GM18519 (cell line): ENCODE results near the gene NPRL2.

Experiments used
- ATAC-seq: cut with Tn5 transposase; IDR thresholded peaks from one replicate; pipeline ENCODE4 v1.9.1; 2021; ENCODE audit warnings: mild to moderate bottlenecking, moderate library complexity; ENCODE audit not compliant: unreplicated experiment, low FRiP score

Gene NPRL2

DNA sequence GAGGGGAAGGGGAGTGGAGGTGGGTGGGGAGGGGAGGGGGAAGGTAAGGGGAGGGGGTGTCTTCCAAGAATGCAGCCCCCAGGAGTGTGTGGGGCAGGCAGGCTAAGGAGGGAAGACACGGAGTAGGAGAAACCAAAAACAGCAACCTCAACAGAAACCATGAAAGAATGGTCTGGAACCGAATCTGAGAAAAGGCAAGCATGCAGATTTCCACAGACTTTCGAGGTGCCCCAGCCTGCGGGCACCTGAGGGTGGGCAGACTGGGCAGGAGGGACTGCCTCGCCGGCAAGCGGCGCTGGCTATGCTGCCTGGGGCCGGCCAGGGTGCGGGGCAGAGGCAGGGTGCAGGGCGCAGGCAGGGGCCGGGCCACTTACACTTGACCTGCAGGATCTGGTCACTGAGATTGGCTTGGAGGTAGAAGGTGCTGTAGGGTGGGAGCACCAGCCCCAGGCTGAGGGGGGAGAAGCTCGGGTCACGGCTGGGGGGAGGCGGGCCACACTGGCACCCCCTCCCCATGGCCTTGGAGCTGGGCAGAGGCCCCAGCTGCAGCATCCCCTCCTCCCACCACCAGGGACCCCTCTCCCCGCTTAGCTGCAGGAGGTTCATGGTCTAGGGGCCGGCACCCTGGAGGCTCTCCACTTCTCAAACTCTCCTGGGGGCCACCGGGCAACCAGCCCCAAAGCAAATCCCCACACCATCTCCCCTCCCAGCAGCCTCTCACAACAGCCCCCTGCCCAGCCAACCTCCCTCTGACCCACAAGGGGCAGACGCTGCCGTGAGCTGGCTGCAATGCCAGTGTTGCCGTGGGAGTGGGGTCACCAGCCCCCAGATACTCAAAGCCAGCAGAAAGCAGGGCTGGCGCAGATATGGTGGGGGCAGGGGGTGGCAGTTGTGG, 24.0 kb upstream of the NPRL2 start:
- ATAC-seq, result no peak

DNA sequence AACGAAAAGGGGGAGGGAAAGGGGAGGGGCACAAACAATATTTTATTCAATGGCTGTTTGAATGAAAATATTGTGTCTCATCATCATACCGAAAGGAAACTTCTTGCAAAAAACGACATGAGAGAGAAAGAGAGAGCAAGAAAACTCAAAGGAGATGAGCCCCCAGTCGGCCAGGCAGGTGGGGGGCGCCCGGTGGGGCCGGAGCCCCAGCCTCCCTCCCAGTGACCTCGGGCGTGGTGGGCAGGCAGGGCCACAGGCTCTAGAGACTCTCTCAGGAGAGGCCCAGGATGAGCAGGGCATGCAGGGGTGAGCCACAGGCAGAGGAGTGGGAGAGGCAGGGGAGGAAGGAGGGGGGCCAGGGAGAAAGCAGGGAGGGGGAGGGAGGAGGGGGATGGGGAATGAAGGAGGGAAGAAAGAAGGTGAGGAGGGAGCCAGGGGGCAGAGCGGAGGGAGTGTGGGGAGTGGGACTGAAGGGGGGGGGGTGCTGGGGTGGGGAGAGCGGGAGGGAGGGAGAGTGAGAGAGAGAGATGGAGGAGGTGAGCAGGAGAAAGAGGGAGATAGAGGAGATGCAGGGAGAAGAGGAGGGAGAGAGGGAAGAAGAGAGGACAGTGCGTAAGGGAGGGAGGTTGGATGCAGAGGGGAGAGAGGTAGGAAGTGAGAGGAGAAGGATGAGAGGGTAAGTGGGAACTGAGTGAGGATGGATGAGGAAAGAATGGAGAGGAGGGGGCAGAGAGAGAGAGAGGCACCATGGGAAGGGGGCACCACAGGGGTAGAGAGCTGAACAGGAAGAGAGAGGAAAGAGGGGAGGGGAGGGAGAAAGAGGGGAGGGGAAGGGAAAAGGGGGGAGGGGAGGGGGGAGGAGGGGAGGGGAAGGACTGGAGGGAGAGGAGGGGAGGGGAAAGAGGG, 22.8 kb upstream of the NPRL2 start:
- ATAC-seq, result no peak

DNA sequence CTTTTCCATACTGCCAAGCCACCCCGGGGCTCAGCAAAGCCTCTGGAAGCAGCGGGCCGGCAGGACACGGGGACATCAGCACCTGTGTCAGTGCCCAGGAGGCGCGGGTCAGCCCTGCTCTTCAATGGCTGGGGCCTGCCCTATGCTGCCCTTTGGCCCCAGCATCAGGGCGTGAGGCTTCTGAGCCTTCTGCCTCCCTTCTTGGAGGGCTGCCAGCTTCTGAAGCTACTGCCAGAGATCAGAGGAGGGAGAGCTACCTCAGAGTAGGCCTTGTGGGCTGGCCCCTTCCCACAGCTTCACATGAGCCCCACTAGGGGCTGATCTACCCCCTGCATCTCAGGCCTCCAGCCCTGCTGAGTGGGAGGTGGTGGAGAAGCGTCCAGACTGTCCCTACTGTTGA, 21.8 kb upstream of the NPRL2 start:
- ATAC-seq, result no peak

DNA sequence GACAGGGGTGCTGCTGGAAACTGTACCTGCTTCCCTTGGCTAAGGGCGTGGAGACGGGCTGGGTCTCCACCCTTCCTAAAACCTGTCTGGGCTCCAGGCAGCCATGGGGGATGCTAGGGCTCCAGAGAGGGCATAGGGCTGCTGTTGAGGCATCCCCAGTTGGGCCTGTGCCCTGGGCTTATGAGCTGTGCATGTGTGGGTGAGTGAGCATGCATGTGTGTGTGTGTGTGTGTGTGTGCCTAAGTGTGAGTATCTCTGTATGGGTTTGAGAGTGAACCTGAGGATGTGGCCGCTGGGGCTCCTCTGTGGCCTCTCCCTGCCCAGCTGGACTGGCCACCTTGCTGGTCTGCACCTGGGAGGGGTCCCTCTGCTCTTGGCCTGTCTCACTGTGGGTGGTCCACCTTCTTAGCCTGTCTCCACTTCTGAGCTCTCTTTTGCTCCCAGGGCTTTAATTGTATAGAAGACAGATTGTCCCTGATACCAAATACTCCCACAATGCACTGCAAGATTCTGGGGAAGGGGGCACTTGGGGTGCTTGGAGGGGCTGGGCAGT, 20.6 kb upstream of the NPRL2 start:
- ATAC-seq, result no peak

DNA sequence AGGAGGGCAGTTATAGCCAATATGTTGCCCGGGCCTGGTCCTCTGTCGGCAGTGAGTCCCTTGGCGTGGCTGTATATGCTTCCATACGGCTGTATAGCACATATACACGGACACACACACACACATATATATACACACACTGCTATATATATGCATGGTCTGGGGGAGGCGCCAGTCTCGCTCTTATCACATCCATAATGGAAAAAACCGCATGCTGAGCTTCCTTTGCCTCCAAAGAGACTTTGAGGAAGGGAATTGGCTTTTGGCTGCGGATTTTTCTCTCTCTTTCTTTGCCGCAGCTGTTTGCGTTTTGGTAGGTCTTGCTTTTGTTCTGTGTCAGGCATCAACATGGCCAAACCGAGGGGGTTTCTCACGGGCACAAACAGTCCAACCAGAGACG, 20.0 kb upstream of the NPRL2 start:
- no peak for ATAC-seq

DNA sequence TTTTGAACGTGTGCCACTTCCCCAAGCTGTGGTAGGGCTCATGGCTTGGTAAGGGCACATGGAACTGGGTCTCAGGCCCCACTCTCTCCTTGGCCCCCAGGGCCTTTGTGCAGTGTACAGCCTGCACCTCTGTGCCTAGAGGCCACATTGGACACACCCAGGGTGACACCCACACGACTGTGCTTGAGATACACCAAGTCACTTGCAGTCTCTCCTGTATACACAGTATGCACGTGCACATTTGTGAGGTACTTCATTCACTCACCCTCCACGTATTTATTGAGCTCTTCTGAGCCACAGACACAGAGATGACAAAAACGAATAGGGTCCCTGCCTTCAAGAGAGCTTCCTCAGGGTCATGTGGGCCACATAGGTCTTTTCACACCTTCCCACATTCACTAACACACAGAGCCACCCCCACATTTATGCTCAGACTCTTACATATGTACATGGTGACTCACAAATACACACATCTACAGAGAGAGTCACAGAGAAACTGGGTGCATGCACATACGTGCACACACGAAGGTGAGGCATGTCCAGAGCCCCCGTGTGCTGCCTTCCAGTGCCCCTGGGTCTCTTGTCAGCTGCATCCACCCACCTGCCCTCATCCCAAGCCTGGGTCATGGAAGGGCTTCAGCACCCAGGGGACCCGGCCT, 18.6 kb upstream of the NPRL2 start:
- ATAC-seq, result no peak

DNA sequence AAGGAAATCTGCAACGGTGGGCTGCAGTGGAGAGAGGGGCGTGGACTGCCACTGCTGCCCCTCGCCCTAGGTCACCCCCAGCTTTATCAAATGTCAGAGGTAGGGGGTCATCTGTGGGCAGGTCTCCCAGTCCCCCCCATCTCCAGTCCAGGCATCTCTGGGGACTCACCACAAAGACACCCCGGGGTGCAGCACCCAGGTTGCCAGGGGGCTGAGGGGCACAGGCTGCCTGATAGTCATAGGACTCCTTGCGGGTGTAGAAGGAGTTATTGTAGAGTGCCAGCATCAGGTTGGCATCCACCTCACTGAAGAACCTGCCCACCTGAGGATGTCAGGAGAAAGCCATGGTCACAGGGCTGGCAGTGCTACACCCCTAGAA, 15.3 kb upstream of the NPRL2 start:
- no peak for ATAC-seq

DNA sequence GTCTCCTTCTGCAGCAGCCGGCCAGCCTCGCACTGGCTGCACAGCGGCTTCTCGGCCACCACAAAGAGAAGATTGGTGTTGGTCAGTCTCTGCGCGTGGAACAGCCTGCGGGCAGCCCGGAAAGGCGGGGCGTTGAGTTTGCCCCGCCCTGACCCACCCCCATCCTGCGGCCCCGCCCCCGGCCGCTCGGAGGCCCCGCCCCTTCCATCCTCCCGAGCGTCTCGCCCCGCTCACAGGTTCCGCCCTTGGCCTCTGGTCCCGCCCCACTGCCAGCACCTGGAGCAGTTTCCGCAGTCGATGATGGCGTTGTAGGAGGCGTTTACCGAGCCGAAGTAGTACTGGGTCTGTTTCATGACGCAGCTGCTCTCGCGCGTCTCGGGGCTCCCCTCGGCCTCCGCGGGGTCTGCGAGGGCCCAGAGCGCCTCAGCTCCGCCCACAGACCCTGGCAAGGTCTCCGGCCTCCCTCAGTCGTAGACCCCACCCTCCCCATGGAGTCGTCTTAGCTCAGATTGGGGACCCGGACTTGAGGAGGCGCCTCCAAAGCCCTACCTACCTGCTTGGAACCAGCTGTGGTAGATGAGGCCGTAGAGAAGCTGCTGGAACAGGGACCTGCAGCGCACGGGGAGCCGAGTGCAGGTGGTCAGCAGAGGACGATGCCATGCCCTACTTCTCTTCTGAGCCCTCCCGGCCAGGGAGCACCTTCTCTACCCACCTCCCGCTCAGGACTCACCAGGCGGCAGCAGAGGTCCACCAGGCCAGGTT, 14.7 kb upstream of the NPRL2 start:
- ATAC-seq, result peak; percentile 68

DNA sequence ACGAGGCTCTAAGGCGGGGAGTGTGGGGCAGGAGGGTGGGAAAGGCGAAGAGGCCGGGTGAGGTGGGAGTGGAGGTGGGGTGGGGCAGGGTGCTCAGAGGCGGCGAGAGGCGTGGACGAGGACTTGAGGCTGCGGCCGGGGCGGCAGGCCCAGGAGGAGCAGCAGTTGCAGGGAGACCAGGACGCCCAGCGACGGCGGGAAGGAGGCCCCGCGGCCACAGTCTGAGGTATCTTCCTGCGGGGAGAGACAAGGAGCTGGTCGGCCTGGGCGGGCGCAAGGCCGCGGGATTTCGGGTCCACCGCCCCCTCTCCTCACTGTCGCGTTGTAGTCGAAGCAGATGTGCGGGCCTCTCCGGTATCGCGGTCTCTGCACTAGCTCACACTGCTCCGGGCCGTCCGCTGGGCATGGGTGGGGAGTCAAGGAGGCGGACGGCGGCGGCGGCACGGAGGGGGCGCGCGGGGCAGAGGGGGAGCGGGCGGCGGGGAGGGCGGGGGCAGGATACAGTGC, 14.1 kb upstream of the NPRL2 start:
- ATAC-seq, result no peak

DNA sequence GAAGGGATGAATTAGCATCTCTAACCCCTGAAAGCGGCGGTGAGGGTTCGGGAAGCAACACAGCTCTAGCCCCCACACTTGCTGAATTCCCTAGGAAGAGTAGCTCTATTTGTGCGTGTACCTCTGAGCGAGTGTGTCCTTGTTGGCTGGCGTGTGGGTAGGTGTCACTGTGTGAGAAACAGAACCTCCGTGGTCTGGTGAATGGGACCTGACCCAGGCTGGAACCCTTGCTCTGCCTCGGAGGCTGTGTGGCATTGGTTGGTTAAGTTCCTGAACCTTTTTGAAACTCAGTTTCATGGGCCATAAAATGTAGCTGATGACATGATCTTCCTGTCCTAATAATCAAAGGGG, 9.2 kb upstream of the NPRL2 start:
- no peak for ATAC-seq

DNA sequence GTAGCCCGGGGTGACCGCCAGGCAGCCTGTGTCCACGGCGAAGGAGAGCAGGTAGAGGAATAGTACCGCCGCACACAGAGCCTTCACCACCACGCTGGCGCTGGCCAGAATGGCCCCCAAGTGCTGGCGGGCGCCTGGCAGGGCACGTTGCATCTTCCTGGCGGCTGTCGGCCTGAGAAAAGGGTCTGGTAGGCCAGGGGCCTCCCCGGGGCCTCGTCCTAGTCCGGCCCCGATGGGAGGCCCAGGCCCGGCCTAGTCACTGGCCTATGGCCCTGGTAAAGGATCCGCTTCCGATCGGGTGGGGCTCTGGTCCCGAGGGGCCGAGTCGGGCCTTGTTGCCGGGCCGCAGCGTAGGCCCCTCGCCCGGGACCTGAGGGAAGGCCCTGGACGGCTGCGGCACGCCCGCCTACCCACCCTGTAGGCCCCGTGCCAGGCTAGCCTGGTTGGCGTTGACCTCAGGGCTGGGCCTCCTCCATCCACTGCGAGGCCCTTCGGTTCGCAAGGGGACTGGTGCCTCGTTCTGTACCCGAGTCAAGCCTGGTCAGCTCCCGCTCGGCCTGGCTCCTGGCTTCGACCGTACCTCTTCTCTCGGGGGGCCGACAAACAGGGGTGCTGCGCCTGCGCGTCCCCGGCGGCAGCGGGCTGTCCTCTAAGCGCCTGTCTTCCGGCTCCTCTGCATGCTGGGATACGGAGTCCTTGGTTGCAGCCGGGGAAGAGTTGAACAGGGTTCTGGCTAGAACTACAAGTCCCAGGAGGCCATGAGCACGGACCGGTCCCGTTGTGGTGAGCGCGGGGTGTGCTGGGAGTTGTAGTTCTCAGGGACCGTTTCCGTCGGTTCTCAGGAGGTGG, 8.6 kb upstream of the NPRL2 start, which contains the start of gene TMEM115:
TSS of gene TMEM115 (minus strand) at position 611 of the 849 bp plus-strand sequence. CDS start at position 153, 458 bp downstream.
- ATAC-seq, result peak; percentile 96

DNA sequence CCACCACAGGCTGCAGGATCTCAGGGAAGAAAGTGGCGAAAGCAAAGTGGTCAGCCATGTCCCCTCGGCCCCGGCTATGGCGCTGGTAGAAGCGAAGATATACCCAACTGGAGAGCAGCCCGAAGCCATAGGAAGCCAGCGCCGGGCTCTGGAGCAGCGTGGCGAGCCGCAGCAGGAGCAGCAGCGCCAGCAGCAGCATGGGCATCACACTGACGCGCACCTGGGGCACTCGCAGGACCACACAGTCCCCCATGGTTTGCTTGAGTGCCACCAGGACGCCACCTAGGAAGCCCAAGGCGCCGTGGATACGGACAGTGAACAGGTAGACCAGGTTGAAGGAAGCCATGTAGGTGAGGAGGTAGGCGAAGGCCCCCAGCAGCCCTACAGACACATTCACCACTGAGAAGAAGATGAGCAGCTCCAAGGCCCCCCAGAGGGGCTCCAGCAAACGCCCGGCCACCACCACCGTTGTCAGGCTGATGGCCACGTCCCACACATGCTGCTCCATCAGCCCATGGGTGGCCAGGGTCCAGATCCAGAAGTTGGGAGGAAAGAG, 7.9 kb upstream of the NPRL2 start:
- ATAC-seq, result no peak

DNA sequence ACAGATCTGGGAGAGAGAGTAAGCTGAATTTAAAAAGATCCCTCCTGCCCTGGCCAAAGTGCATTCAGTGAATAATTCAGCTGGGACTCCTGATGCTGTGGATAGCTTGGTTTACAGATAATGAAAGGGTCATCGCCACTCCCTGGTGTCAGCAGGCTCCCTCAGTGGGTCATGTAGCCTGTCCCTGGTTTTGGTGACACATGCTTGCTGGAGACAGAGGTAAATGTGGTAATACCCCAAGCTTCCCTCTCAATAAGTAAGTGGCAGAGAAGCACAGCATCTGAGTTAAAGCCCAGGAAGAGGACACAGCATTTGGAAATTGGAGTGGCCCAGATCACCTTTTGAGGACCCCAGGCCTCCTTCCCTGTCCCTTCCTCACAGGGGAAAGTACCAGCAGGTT, 6.9 kb upstream of the NPRL2 start:
- ATAC-seq, result no peak

DNA sequence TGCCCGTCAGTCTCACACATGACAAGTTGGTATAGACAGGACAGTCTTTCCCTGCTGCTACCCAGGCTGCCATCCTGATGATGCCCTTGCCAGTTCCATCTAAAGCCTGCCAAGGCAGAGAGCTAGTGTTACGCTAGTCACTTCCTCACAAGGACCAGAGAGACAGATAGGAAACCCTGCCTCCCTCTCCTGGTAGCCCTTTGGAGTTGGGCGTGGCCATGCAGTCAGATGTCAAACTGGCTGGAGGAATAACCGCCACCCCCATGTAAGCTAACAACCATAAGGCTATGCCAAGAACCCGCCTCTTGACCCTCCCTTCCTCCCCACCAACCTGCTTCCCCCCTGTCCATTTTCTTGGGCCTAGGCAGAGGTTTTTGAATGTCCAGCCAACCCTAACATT, 6.0 kb upstream of the NPRL2 start:
- ATAC-seq, result no peak

DNA sequence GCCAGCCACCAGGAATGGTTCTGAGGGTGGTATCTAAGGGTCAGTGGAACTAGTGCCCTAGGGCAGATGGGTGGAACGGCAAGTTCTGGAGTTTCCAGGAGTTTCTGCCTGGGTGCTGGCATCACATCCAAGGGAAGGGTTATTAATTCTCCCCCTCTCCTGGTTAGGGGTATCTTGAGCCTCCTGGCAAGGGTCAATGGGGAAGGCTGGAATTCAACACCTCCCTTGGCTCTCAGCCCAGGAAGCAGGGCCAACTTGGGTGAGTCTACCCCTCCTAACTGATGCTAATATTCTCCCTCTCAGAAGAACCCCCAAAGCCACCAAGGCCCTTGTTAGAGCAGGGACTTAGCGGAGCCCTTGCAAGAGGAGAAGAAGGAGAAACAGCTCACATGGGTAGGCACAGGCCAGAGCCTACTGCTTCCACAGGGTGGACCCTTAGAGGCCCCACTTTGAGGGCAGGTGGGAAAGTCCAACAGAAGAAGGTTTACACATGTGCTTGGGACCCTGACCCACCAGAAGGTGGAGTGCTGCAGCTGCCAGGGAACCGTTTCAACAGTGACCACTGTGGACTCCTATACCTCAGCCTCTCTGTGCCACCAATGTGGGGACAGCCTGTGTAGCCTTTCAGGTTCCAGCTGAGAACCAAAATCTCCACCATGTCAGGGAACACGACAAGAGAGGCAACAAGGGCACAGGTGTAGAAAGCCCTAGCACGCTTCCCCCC, 5.4 kb upstream of the NPRL2 start:
- ATAC-seq, result no peak

DNA sequence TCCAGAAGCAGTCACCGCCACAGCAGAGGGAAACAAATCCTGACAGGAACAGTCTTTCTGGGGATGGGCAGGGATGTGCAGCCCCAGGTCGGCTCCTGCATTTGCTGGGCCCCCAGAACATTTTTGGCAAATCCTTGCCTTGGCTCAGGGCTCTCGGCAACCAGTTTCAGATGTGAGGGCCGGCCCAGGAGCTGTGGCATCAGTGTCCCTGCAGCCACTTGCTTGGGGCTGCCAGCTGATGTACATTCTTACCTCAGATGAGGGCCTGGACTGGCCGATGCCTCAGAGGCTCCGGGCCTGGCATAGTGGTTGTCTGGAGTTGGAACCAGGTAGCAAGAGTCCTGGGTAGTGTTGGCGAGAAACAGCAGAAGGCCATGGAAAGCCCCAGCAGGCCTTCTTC, 4.3 kb upstream of the NPRL2 start:
- ATAC-seq, result no peak

DNA sequence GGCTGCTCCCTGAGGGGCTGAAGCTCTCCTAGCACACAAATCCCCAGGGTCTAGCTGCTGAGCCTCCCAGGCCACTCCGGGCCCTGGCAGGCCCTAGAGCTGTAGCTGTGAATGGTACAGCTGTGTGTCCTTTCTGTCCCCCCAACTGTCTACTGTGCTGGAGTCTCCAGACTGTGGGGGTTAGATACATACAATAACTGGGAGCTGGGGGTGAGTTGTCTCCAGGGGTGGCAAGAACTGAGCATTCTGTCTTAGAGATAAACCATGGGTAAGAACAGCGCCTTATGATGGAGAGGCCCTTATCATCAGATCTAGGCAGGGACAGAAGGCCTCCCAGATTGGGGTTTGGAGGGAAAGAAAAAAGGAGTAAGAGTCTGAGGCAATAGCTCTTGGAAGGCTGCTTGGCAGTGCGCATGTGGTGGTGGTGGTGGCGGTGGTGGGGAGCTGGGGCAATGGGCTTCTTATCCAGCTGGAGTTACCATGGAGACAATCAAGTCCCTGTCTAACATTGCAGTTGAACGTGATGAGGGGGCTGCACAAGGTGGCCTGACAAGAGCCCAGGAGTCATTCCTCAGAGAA, 3.7 kb upstream of the NPRL2 start:
- ATAC-seq, result no peak
